PC-3 (cell line): ENCODE results near the gene SUPT6H. TPM values are rescaled to one million over a fixed set of nuclear protein-coding genes. Genes with fewer than 3 reads are reported as not detected.
A peak's percentile ranks its signal among the peaks of the same experiment; 100 is the strongest.

Source experiments
- ATAC-seq: fragments of 200-7000 bp; cut with Tn5 transposase; 2 replicates; pipeline ENCODE4 v1.9.1; 2020; ENCODE audit warnings: mild to moderate bottlenecking, moderate library complexity
- BruUV-seq: library from RNA; stranded (reverse); fragments of 400-500 nt; replicated peaks from 2 replicates; lab custom pipeline; 2021; lab: Mats Ljungman, UMichigan
- CTCF ChIA-PET: fragments of 300-600 bp; sonication (Branson Sonifier 250); formaldehyde crosslinking; loops from one replicate; lab custom pipeline; 2022; ENCODE audit warnings: antibody characterized with exemption; lab: Charles Lee
- POLR2A ChIA-PET: fragments of 300-600 bp; sonication (Branson Sonifier 250); formaldehyde crosslinking; loops from one replicate; lab custom pipeline; 2022; ENCODE audit warnings: antibody characterized with exemption; ENCODE audit not compliant: unreplicated experiment; lab: Charles Lee
- DNase-seq: peaks from one replicate; pipeline ENCODE4 v3.0.0-alpha.2; 2015
- H2AFZ ChIP-seq: fragments of 300-600 bp; sonication (generic); 2 replicates; pipeline ENCODE4 v1.6.0; 2016; ENCODE audit warnings: antibody characterized with exemption, low read length
- H3F3A ChIP-seq: fragments of 300-600 bp; sonication (generic); one replicate; pipeline ENCODE4 v1.6.0; 2017; ENCODE audit warnings: antibody characterized with exemption, low read length, control low read depth, mild to moderate bottlenecking; ENCODE audit not compliant: unreplicated experiment
- H3K27ac ChIP-seq: fragments of 300-600 bp; sonication (generic); 2 replicates; pipeline ENCODE4 v1.5.1; 2016; ENCODE audit warnings: mild to moderate bottlenecking, low read length
- H3K27me3 ChIP-seq: fragments of 300-600 bp; sonication (generic); 2 replicates; pipeline ENCODE4 v1.6.1; 2016; ENCODE audit warnings: low read length, mixed read lengths
- H3K36me3 ChIP-seq: fragments of 300-600 bp; sonication (generic); 2 replicates; pipeline ENCODE4 v1.6.1; 2016; ENCODE audit warnings: low read depth, mixed run types, low read length, mixed read lengths
- H3K4me1 ChIP-seq: fragments of 300-600 bp; sonication (generic); 2 replicates; pipeline ENCODE4 v1.5.1; 2016; ENCODE audit warnings: low read length; ENCODE audit not compliant: insufficient read depth
- H3K4me2 ChIP-seq: fragments of 300-600 bp; sonication (generic); 2 replicates; pipeline ENCODE4 v1.6.0; 2016; ENCODE audit warnings: low read length
- H3K4me3 ChIP-seq: fragments of 300-600 bp; sonication (generic); 2 replicates; pipeline ENCODE4 v1.5.1; 2016; ENCODE audit warnings: mild to moderate bottlenecking, low read length, mixed read lengths
- H3K79me2 ChIP-seq: fragments of 300-600 bp; sonication (generic); 2 replicates; pipeline ENCODE4 v1.6.1; 2017; ENCODE audit warnings: low read length, mixed read lengths
- H3K9ac ChIP-seq: fragments of 300-600 bp; sonication (generic); 2 replicates; pipeline ENCODE4 v1.6.0; 2016; ENCODE audit warnings: mild to moderate bottlenecking, low read length
- H3K9me2 ChIP-seq: fragments of 300-600 bp; sonication (generic); replicated peaks from 2 replicates; pipeline ENCODE4 v1.6.1; 2016; ENCODE audit warnings: mixed run types, low read length, mixed read lengths
- H3K9me3 ChIP-seq: fragments of 300-600 bp; sonication (generic); 2 replicates; pipeline ENCODE4 v1.6.1; 2016; ENCODE audit warnings: low read length, mixed read lengths
- H4K20me1 ChIP-seq: fragments of 300-600 bp; sonication (generic); 2 replicates; pipeline ENCODE4 v1.6.1; 2016; ENCODE audit warnings: low read length, mixed read lengths
- EZH2 ChIP-seq: fragments of 300-600 bp; sonication (generic); IDR thresholded peaks from one replicate; pipeline ENCODE4 v1.6.1; 2017; ENCODE audit warnings: antibody characterized with exemption, mild to moderate bottlenecking, low read length; ENCODE audit not compliant: unreplicated experiment
- EZH2phosphoT487 ChIP-seq: fragments of 300-600 bp; sonication (generic); IDR thresholded peaks from 2 replicates; pipeline ENCODE4 v1.6.1; 2018; ENCODE audit warnings: mild to moderate bottlenecking, antibody characterized with exemption, low read length, borderline replicate concordance
- intact Hi-C: fragments of 100-400 bp; cut with micrococcal nuclease; formaldehyde crosslinking; loops from 2 replicates; pipeline ENCODE4 v1.9.0; 2023
- total RNA-seq: library from RNA; depleted of rRNA; stranded (reverse); fragments of >200 nt; gene quantifications from 2 replicates; pipeline ENCODE4 v1.2.3, GENCODE V29; 2014
- TF ChIP-seq, protein P1 (sequence below): fragments of 300-600 bp; sonication (generic); conservative IDR thresholded peaks from 2 replicates; pipeline ENCODE4 v1.5.1; 2017; ENCODE audit warnings: antibody characterized with exemption, low read depth, mild to moderate bottlenecking, low read length

Gene SUPT6H
- total RNA-seq, 1 experiment from 2014 or later: 32.2 TPM

DNA sequence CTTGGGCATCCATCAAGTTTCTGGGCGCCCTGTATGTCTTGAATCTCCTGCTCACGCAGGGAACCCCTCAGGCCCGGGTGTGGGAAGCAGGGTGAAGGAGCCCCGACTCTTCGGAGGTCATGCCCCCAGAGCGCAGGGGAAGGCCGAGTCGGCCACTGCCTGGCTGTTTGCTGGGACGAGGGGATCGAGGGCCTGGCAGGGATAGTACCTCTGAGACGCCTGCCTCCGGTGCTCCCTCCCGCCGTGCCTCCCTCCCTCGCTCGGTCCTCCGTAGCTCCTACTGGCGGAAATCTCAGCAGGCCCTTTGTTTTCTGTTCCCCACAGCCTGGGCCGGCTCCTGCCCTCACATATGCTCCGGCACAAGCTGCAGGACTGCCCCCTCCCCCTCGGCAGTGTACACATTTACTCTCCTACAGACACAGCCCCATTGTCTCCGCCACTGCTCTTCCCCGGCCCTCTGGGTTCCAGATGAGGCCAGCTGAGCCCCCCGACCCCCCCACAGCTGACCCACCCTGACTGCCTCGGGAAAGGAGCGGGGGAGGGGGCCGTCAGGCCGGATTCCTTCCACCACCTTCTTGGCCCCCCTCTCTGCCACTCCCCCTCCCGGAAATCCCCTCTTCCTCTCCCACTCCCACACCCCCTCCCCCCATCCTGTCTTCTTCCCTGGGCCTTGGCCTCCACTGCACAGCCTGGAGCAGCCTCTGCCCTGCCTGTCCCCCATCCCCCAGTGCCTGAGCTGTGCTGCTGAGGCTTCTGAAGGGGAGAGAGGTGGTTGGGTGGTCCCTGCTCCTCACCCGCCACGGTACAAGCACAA lies 83.2 kb downstream of the SUPT6H start:
- ChIA-PET POLR2A (interaction anchor here (0.8 kb wide), 1 partner anchor 16 kb away, joined by 3 read pairs; the partner anchor contains the start of gene NEK8), CTCF (interaction anchor here (2.8 kb wide), 1 partner anchor 18 kb away, joined by 14 read pairs; the partner anchor contains the start of gene TLCD1)
- no peaks in the 10 kb centered on the region for H3F3A ChIP-seq
- H3K9ac ChIP-seq: peak overlapping the region; percentile 95
- H3K4me1 ChIP-seq: peaks cover 27% of the 10 kb centered on the region
- H3K9me2 ChIP-seq: no peaks in the 10 kb centered on the region
- H3K79me2 ChIP-seq: peaks cover 43% of the 10 kb centered on the region
- H3K27me3 ChIP-seq: no peaks in the 10 kb centered on the region
- no peaks in the 10 kb centered on the region for H3K9me3 ChIP-seq
- peak; percentile 41 for DNase-seq
- no peak overlapping the region for H2AFZ ChIP-seq
- peak overlapping the region; percentile 99 for H3K27ac ChIP-seq
- peaks cover 21% of the 10 kb centered on the region for H4K20me1 ChIP-seq
- TSS peak; percentile 29 for BruUV-seq
- intact Hi-C loops: no loop called here
- H3K4me3 ChIP-seq: peak overlapping the region; percentile 89
- H3K36me3 ChIP-seq: peaks cover 22% of the 10 kb centered on the region
- TF ChIP-seq EZH2 (no peak), EZH2phosphoT487 (no peak)
- TF ChIP-seq, protein P1, sequence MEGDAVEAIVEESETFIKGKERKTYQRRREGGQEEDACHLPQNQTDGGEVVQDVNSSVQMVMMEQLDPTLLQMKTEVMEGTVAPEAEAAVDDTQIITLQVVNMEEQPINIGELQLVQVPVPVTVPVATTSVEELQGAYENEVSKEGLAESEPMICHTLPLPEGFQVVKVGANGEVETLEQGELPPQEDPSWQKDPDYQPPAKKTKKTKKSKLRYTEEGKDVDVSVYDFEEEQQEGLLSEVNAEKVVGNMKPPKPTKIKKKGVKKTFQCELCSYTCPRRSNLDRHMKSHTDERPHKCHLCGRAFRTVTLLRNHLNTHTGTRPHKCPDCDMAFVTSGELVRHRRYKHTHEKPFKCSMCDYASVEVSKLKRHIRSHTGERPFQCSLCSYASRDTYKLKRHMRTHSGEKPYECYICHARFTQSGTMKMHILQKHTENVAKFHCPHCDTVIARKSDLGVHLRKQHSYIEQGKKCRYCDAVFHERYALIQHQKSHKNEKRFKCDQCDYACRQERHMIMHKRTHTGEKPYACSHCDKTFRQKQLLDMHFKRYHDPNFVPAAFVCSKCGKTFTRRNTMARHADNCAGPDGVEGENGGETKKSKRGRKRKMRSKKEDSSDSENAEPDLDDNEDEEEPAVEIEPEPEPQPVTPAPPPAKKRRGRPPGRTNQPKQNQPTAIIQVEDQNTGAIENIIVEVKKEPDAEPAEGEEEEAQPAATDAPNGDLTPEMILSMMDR: no peak
- peak overlapping the region; percentile 99 for H3K4me2 ChIP-seq
- peak; percentile 6; the same call in 1 of the 2 replicates for ATAC-seq

DNA sequence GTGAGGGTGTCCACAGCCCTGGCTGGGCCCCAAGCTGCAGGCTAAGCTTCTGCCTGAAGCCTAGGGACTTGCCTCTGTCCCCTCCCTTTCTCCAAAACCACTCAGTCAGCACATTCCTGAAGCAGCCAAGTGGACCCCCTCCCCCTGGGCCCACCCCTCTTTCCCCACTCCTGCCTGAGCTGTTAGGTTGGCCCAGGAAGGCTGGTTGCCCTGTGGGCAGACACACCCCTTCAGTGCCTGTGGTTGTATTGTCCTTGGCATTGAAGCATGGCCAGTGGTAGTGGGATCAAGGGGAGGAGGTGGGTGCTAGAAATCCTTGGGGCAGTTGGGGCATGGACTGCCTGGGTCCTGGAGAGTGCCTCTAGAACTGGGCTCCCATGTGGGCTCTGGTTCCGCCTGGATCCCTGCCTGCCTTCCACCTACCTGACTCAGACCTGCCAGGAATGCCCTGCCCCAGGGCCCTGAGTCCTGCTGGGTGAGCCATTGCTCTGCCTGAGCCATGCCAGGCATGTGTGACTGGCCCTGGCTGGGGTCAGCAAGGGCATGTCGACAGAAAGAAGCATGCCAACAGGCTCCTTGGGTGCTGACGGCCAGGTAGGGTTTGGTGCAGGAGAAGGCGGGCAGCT lies 83.9 kb downstream of the SUPT6H start:
- no peak for TF ChIP-seq EZH2
- TF ChIP-seq, protein P1: no peak
- no peak for TF ChIP-seq EZH2phosphoT487
- peaks cover 27% of the 10 kb centered on the region for H3K4me1 ChIP-seq
- peak overlapping the region; percentile 99 for H3K4me2 ChIP-seq
- H3K9me2 ChIP-seq: no peaks in the 10 kb centered on the region
- H3F3A ChIP-seq: no peaks in the 10 kb centered on the region
- peaks cover 50% of the 10 kb centered on the region for H3K79me2 ChIP-seq
- BruUV-seq: no TSS peak
- peak overlapping the region; percentile 89 for H3K4me3 ChIP-seq
- H3K36me3 ChIP-seq: peaks cover 29% of the 10 kb centered on the region
- H2AFZ ChIP-seq: no peak overlapping the region
- ChIA-PET POLR2A (interaction anchor here (0.8 to 1.0 kb wide), 2 partner anchors 17 to 19 kb away, joined by 3 to 4 read pairs; partner anchors contain the start of genes NEK8 and TLCD1), CTCF (interaction anchor here (0.9 to 2.8 kb wide), 2 partner anchors 17 to 19 kb away, joined by 3 to 14 read pairs; partner anchors contain the start of genes NEK8 and TLCD1)
- DNase-seq (peak; percentile 88), ATAC-seq (peak; percentile 40)
- H3K9ac ChIP-seq: peak overlapping the region; percentile 95
- peak overlapping the region; percentile 99 for H3K27ac ChIP-seq
- no peaks in the 10 kb centered on the region for H3K9me3 ChIP-seq
- peaks cover 27% of the 10 kb centered on the region for H4K20me1 ChIP-seq
- H3K27me3 ChIP-seq: no peaks in the 10 kb centered on the region
- intact Hi-C loops: no loop called here
